ENCODE measurements around the gene DNAJB12. TPM values are rescaled to one million over a fixed set of nuclear protein-coding genes. Genes with fewer than 3 reads are reported as not detected.

DNAJB12 gene
- total and polyA plus RNA-seq, 10 of the 15 experiments (the other 5 are each of a cell fraction or from before 2014, with no cell fraction given): 4.6 to 31.6 (median 18.8) TPM

DNA sequence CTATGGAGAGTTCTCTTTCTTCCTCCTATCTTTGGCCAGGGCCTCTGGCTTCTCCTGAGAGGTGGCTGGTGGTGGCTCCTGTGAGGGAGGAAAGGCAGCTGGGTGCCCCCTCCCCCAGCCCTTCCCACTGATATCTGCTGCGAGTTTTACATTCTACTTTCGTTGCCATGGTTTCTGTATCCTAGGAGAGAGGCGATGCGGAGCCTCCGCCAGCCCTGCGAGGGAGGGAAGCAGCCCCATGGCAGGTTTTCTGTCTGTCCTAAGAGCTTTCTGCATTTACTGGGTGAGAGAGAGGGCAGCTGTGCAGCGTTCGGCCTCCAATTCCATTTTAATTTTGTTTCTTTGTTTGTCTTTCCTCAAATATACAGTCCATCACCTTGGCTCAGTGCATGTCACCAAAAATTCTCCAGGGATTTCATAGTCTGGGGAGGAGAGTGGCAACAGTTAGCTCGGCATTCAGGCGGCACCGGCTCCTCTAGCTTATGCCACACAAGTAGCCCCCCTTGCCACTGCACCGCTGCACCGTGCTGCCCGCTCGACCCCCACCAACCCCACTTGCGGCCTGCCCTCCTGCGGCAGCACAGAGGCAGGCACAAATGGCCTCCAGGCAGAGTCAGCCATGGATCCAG, 20.4 kb downstream of the DNAJB12 start:
- 0 out of 2 replicates have a peak overlapping the region, but pooled peaks have one; percentile 8 for H3K4me3 ChIP-seq
- intact Hi-C loops (cut with micrococcal nuclease; ENCODE audit: unreplicated experiment) (loop anchor here (2.0 kb wide), 1 partner anchor 116 kb away; no protein-coding TSS in a partner anchor), in situ Hi-C loops (cut with MboI) (loop anchor here (10.0 kb wide), 1 partner anchor 440 kb away; no protein-coding TSS in a partner anchor)
- 26% methylated on average over 17 of the region's 17 CpGs for WGBS (ENCODE audit: insufficient coverage, insufficient replicate concordance, low lambda C conversion rate, missing lambda C conversion rate)
- H3K27me3 ChIP-seq (replicated peaks in 1 of 2; ENCODE audit: control insufficient read depth in 2 of 2, insufficient read depth in 2 of 2, low read length in 1 of 2): no peaks in the 10 kb centered on the region
- no peak overlapping the region for H2AFZ ChIP-seq (ENCODE audit: control insufficient read depth, low read depth, low read length)
- POLR2A ChIA-PET: interaction anchor here (0.6 to 8.0 kb wide), 14 partner anchors 13 to 762 kb away, joined by 3 to 120 read pairs (median 8); partner anchors contain the start of genes ASCC1 and DDIT4
- peaks cover 69% of the 10 kb centered on the region for H3K4me1 ChIP-seq (ENCODE audit: control insufficient read depth, insufficient read depth, low read length)
- no peaks in the 10 kb centered on the region for H3K9me3 ChIP-seq (replicated peaks; ENCODE audit: control insufficient read depth, insufficient read depth, low read length)
- BruUV-seq (replicated peaks): TSS peak; percentile 57
- no peaks in the 10 kb centered on the region for H4K20me1 ChIP-seq (ENCODE audit: control insufficient read depth, insufficient read depth)
- FAIRE-seq (no peak), ATAC-seq (peak; percentile 6; the same call in 2 of the 3 replicates), DNase-seq (ENCODE audit: low read depth, low spot score) (no peak)
- TF ChIP-seq ZBTB33 (IDR thresholded peaks at IDR 0.05): peak; percentile 28; the same call in 1 of the 2 replicates
- peak; percentile 16; the same call in 1 of the 2 replicates for TF ChIP-seq ZBTB40 (IDR thresholded peaks at IDR 0.05; ENCODE audit: borderline replicate concordance)
- no peak for TF ChIP-seq JUNB (IDR thresholded peaks at IDR 0.05)
- peak overlapping the region; percentile 64 for H3K9ac ChIP-seq (ENCODE audit: control insufficient read depth, insufficient read depth, low read length)
- H3K27ac ChIP-seq (ENCODE audit: control insufficient read depth, insufficient read depth): peak overlapping the region; percentile 93
- SMC1A ChIA-PET (ENCODE audit: uncharacterized antibody, unreplicated experiment): interaction anchor here (1.5 to 9.7 kb wide), 15 partner anchors 14 to 349 kb away, joined by 3 to 168 read pairs (median 17); partner anchors contain the start of genes ASCC1 and DDIT4
- RAD21 ChIA-PET (ENCODE audit: unreplicated experiment): interaction anchor here (0.8 to 11.6 kb wide), 17 partner anchors 14 to 563 kb away, joined by 3 to 170 read pairs (median 16); partner anchors contain the start of genes ANAPC16, ASCC1 and DDIT4
- H3K79me2 ChIP-seq (ENCODE audit: control insufficient read depth, insufficient read depth, low read length): no peaks in the 10 kb centered on the region; the same call in 1 of the 2 replicates
- CTCF ChIA-PET: interaction anchor here (0.6 to 16.6 kb wide), 25 partner anchors 14 to 498 kb away, joined by 3 to 275 read pairs (median 5); partner anchors contain the start of genes ANAPC16, ASCC1 and DDIT4
- peaks cover 15 to 22% of the 10 kb centered on the region in 2 experiments; a peak in 3 of 4 replicates for H3K36me3 ChIP-seq (ENCODE audit: control insufficient read depth in 2 of 2, insufficient read depth in 2 of 2, low read length in 1 of 2)
- peak overlapping the region; percentile 70 for H3K4me2 ChIP-seq (ENCODE audit: control insufficient read depth, insufficient read depth)

All from GM12878 (cell line).